WTC11 (cell line): Measurements from ENCODE around the gene STXBP5. TPM values are rescaled to one million over a fixed set of nuclear protein-coding genes. Genes with fewer than 3 reads are reported as not detected.

Experiments
- ATAC-seq: fragments of 200-7000 bp; cut with Tn5 transposase; 2 replicates; pipeline ENCODE4 v1.10.0; 2021; ENCODE audit warnings: mild to moderate bottlenecking, moderate library complexity
- CTCF ChIA-PET: fragments of 300-600 bp; sonication (Branson Sonifier 250); formaldehyde crosslinking; loops from one replicate; lab custom pipeline; 2021; ENCODE audit warnings: antibody characterized with exemption; lab: Charles Lee
- POLR2A ChIA-PET: fragments of 350-600 bp; sonication (Branson Sonifier 250); formaldehyde crosslinking; loops from one replicate; lab custom pipeline; 2021; ENCODE audit warnings: antibody characterized with exemption; lab: Charles Lee
- DNase-seq: peaks from one replicate; pipeline ENCODE4 v3.0.0; 2021; ENCODE audit warnings: low spot score
- H3K27ac Mint-ChIP-seq: 2 replicates; pipeline ENCODE4 v1.8.0; 2021; ENCODE audit warnings: mixed read lengths
- H3K27me3 Mint-ChIP-seq: 2 replicates; pipeline ENCODE4 v1.8.0; 2021; ENCODE audit warnings: low read depth, mild to moderate bottlenecking, moderate library complexity, mixed read lengths
- H3K36me3 Mint-ChIP-seq: 2 replicates; pipeline ENCODE4 v1.8.0; 2021; ENCODE audit warnings: mixed read lengths
- H3K4me1 Mint-ChIP-seq: 2 replicates; pipeline ENCODE4 v1.8.0; 2022; ENCODE audit warnings: mixed read lengths
- H3K4me3 Mint-ChIP-seq: 2 replicates; pipeline ENCODE4 v1.8.0; 2021; ENCODE audit warnings: mild to moderate bottlenecking, moderate library complexity, mixed read lengths
- H3K9me3 Mint-ChIP-seq: 2 replicates; pipeline ENCODE4 v1.8.0; 2021; ENCODE audit warnings: mixed read lengths
- NFATC4 ChIP-seq: fragments of 250-450 bp; sonication (Bioruptor Pico); IDR thresholded peaks from 2 replicates; pipeline ENCODE4 v1.9.0; 2021; ENCODE audit warnings: mild to moderate bottlenecking
- NFYB ChIP-seq: sonication (generic); formaldehyde crosslinking; conservative IDR thresholded peaks from 2 replicates; pipeline ENCODE4 v1.8.0; 2022; ENCODE audit warnings: low read depth, missing genetic modification reagents
- ZNF232 ChIP-seq: sonication (generic); formaldehyde crosslinking; IDR thresholded peaks from 2 replicates; pipeline ENCODE4 v1.8.0; 2022; ENCODE audit warnings: mild to moderate bottlenecking, missing genetic modification reagents
- ZNF396 ChIP-seq: fragments of 250-450 bp; sonication (Bioruptor Pico); IDR thresholded peaks from 2 replicates; pipeline ENCODE4 v1.8.0; 2021; ENCODE audit warnings: mild to moderate bottlenecking, moderate library complexity, borderline replicate concordance
- total RNA-seq: library from RNA; stranded (reverse); gene quantifications from 3 replicates; pipeline ENCODE4 v1.2.3, GENCODE V29; 2021
- TF ChIP-seq, protein P1 (sequence below): sonication (generic); formaldehyde crosslinking; IDR thresholded peaks from 2 replicates; pipeline ENCODE4 v1.8.1; 2022; ENCODE audit warnings: mild to moderate bottlenecking, missing genetic modification reagents, moderate library complexity, borderline replicate concordance
- TF ChIP-seq, protein P2 (sequence below): sonication (generic); formaldehyde crosslinking; IDR thresholded peaks from 2 replicates; pipeline ENCODE4 v1.8.0; 2022; ENCODE audit warnings: missing genetic modification reagents
- TF ChIP-seq, protein P3 (sequence below): sonication (generic); formaldehyde crosslinking; conservative IDR thresholded peaks from 2 replicates; pipeline ENCODE4 v1.8.1; 2022; ENCODE audit warnings: mild to moderate bottlenecking, missing genetic modification reagents
- TF ChIP-seq, protein P4 (sequence below): sonication (generic); formaldehyde crosslinking; IDR thresholded peaks from 2 replicates; pipeline ENCODE4 v1.8.0; 2023; ENCODE audit warnings: missing genetic modification reagents
- TF ChIP-seq, protein P5 (sequence below): sonication (generic); formaldehyde crosslinking; IDR thresholded peaks from 2 replicates; pipeline ENCODE4 v1.8.1; 2023; ENCODE audit warnings: mild to moderate bottlenecking, missing genetic modification reagents
- TF ChIP-seq, protein P6 (sequence below): sonication (generic); formaldehyde crosslinking; IDR thresholded peaks from 2 replicates; pipeline ENCODE4 v1.8.1; 2023; ENCODE audit warnings: mild to moderate bottlenecking, missing genetic modification reagents, borderline replicate concordance
- TF ChIP-seq, protein P7 (sequence below): fragments of 250-450 bp; sonication (Bioruptor Pico); IDR thresholded peaks from 2 replicates; pipeline ENCODE4 v1.9.0; 2021; ENCODE audit warnings: mild to moderate bottlenecking
- TF ChIP-seq, protein P8 (sequence below): fragments of 200-600 bp; IDR thresholded peaks from 2 replicates; pipeline ENCODE4 v1.8.0; 2022; ENCODE audit warnings: antibody characterized with exemption
- TF ChIP-seq, protein P9 (sequence below): sonication (generic); formaldehyde crosslinking; IDR thresholded peaks from 2 replicates; pipeline ENCODE4 v1.8.1; 2022; ENCODE audit warnings: low read depth, mild to moderate bottlenecking, moderate library complexity, missing genetic modification reagents, borderline replicate concordance

STXBP5 gene
- total RNA-seq, 1 experiment from 2014 or later = 13.2 TPM

DNA sequence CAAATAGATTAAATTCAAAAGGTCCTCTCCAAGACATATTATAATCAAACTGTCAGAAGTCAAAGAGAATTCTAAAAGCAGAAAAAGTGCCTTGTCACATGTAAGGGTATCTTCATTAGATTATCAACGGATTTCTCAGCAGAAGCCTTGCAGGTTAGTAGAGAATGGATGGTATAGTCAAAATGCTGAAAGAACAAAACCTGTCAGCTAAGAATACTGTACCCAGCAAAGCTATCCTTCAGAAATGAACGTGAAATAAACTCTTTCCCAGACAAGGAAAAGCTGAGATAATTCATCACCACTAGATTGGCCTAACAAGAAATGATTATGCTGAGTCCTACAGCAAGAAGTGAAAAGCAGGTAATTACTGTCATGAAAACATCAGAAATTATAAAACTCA lies 92.9 kb downstream of the STXBP5 start:
- Mint-ChIP-seq H3K4me1 (no peaks in the 10 kb centered on the region), H3K4me3 (no peak overlapping the region), H3K36me3 (peaks cover 62% of the 10 kb centered on the region), H3K9me3 (peaks cover 72% of the 10 kb centered on the region), H3K27me3 (no peaks in the 10 kb centered on the region), H3K27ac (no peak overlapping the region)
- POLR2A ChIA-PET = no interaction called here
- ATAC-seq = no peak
- CTCF ChIA-PET = no interaction called here
- no peak for DNase-seq
- no peak for TF ChIP-seq ZNF396 (CRISPR knock-in tag)
- TF ChIP-seq, protein P1, sequence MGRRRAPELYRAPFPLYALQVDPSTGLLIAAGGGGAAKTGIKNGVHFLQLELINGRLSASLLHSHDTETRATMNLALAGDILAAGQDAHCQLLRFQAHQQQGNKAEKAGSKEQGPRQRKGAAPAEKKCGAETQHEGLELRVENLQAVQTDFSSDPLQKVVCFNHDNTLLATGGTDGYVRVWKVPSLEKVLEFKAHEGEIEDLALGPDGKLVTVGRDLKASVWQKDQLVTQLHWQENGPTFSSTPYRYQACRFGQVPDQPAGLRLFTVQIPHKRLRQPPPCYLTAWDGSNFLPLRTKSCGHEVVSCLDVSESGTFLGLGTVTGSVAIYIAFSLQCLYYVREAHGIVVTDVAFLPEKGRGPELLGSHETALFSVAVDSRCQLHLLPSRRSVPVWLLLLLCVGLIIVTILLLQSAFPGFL (CRISPR knock-in tag) = no peak
- TF ChIP-seq, protein P2, sequence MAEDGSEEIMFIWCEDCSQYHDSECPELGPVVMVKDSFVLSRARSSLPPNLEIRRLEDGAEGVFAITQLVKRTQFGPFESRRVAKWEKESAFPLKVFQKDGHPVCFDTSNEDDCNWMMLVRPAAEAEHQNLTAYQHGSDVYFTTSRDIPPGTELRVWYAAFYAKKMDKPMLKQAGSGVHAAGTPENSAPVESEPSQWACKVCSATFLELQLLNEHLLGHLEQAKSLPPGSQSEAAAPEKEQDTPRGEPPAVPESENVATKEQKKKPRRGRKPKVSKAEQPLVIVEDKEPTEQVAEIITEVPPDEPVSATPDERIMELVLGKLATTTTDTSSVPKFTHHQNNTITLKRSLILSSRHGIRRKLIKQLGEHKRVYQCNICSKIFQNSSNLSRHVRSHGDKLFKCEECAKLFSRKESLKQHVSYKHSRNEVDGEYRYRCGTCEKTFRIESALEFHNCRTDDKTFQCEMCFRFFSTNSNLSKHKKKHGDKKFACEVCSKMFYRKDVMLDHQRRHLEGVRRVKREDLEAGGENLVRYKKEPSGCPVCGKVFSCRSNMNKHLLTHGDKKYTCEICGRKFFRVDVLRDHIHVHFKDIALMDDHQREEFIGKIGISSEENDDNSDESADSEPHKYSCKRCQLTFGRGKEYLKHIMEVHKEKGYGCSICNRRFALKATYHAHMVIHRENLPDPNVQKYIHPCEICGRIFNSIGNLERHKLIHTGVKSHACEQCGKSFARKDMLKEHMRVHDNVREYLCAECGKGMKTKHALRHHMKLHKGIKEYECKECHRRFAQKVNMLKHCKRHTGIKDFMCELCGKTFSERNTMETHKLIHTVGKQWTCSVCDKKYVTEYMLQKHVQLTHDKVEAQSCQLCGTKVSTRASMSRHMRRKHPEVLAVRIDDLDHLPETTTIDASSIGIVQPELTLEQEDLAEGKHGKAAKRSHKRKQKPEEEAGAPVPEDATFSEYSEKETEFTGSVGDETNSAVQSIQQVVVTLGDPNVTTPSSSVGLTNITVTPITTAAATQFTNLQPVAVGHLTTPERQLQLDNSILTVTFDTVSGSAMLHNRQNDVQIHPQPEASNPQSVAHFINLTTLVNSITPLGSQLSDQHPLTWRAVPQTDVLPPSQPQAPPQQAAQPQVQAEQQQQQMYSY = no peak

DNA sequence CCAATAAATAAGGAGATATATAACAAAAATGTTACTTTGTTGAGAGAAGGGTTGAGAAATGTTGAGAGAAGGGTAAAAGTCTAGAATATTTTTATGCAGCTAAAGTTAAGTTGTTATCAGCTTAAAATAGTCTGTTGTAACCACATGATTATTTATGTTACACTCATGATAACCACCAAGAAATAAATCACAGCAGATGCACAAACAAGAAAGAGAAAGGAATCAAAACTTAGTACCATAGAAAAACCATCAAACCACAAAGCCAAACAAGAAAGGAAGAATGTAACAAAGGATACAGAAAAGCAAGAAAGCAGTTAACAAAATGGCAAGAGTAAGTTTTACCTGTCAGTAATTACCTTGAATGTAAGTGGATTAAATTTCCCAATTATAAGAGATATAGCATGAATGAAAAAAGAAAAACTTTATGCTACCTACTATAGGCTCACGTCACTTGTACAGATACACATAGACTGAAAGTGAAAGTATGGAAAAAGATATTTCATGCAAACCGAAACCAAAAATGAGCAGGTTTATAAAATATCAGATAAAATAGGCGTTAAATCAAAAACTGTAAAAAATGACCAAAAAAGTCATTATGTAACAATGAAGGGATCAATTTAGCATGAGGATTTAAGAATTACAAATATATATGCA lies 93.6 kb downstream of the STXBP5 start:
- ChIA-PET POLR2A (no interaction called here), CTCF (no interaction called here)
- no peak for DNase-seq
- Mint-ChIP-seq H3K27me3 (no peaks in the 10 kb centered on the region), H3K9me3 (peaks cover 76% of the 10 kb centered on the region), H3K36me3 (peaks cover 68% of the 10 kb centered on the region), H3K27ac (no peak overlapping the region), H3K4me3 (no peak overlapping the region), H3K4me1 (no peaks in the 10 kb centered on the region)
- no peak for ATAC-seq
- TF ChIP-seq NFYB (CRISPR knock-in tag) (no peak), NFATC4 (CRISPR knock-in tag) (no peak), ZNF232 (CRISPR knock-in tag) (no peak)
- TF ChIP-seq, protein P3, sequence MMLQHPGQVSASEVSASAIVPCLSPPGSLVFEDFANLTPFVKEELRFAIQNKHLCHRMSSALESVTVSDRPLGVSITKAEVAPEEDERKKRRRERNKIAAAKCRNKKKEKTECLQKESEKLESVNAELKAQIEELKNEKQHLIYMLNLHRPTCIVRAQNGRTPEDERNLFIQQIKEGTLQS = no peak
- TF ChIP-seq, protein P4, sequence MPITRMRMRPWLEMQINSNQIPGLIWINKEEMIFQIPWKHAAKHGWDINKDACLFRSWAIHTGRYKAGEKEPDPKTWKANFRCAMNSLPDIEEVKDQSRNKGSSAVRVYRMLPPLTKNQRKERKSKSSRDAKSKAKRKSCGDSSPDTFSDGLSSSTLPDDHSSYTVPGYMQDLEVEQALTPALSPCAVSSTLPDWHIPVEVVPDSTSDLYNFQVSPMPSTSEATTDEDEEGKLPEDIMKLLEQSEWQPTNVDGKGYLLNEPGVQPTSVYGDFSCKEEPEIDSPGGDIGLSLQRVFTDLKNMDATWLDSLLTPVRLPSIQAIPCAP = no peak
- TF ChIP-seq, protein P5, sequence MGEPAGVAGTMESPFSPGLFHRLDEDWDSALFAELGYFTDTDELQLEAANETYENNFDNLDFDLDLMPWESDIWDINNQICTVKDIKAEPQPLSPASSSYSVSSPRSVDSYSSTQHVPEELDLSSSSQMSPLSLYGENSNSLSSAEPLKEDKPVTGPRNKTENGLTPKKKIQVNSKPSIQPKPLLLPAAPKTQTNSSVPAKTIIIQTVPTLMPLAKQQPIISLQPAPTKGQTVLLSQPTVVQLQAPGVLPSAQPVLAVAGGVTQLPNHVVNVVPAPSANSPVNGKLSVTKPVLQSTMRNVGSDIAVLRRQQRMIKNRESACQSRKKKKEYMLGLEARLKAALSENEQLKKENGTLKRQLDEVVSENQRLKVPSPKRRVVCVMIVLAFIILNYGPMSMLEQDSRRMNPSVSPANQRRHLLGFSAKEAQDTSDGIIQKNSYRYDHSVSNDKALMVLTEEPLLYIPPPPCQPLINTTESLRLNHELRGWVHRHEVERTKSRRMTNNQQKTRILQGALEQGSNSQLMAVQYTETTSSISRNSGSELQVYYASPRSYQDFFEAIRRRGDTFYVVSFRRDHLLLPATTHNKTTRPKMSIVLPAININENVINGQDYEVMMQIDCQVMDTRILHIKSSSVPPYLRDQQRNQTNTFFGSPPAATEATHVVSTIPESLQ = no peak
- TF ChIP-seq, protein P6, sequence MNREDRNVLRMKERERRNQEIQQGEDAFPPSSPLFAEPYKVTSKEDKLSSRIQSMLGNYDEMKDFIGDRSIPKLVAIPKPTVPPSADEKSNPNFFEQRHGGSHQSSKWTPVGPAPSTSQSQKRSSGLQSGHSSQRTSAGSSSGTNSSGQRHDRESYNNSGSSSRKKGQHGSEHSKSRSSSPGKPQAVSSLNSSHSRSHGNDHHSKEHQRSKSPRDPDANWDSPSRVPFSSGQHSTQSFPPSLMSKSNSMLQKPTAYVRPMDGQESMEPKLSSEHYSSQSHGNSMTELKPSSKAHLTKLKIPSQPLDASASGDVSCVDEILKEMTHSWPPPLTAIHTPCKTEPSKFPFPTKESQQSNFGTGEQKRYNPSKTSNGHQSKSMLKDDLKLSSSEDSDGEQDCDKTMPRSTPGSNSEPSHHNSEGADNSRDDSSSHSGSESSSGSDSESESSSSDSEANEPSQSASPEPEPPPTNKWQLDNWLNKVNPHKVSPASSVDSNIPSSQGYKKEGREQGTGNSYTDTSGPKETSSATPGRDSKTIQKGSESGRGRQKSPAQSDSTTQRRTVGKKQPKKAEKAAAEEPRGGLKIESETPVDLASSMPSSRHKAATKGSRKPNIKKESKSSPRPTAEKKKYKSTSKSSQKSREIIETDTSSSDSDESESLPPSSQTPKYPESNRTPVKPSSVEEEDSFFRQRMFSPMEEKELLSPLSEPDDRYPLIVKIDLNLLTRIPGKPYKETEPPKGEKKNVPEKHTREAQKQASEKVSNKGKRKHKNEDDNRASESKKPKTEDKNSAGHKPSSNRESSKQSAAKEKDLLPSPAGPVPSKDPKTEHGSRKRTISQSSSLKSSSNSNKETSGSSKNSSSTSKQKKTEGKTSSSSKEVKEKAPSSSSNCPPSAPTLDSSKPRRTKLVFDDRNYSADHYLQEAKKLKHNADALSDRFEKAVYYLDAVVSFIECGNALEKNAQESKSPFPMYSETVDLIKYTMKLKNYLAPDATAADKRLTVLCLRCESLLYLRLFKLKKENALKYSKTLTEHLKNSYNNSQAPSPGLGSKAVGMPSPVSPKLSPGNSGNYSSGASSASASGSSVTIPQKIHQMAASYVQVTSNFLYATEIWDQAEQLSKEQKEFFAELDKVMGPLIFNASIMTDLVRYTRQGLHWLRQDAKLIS = no peak
- TF ChIP-seq, protein P7, sequence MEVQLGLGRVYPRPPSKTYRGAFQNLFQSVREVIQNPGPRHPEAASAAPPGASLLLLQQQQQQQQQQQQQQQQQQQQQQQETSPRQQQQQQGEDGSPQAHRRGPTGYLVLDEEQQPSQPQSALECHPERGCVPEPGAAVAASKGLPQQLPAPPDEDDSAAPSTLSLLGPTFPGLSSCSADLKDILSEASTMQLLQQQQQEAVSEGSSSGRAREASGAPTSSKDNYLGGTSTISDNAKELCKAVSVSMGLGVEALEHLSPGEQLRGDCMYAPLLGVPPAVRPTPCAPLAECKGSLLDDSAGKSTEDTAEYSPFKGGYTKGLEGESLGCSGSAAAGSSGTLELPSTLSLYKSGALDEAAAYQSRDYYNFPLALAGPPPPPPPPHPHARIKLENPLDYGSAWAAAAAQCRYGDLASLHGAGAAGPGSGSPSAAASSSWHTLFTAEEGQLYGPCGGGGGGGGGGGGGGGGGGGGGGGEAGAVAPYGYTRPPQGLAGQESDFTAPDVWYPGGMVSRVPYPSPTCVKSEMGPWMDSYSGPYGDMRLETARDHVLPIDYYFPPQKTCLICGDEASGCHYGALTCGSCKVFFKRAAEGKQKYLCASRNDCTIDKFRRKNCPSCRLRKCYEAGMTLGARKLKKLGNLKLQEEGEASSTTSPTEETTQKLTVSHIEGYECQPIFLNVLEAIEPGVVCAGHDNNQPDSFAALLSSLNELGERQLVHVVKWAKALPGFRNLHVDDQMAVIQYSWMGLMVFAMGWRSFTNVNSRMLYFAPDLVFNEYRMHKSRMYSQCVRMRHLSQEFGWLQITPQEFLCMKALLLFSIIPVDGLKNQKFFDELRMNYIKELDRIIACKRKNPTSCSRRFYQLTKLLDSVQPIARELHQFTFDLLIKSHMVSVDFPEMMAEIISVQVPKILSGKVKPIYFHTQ (CRISPR knock-in tag) = no peak
- TF ChIP-seq, protein P8, sequence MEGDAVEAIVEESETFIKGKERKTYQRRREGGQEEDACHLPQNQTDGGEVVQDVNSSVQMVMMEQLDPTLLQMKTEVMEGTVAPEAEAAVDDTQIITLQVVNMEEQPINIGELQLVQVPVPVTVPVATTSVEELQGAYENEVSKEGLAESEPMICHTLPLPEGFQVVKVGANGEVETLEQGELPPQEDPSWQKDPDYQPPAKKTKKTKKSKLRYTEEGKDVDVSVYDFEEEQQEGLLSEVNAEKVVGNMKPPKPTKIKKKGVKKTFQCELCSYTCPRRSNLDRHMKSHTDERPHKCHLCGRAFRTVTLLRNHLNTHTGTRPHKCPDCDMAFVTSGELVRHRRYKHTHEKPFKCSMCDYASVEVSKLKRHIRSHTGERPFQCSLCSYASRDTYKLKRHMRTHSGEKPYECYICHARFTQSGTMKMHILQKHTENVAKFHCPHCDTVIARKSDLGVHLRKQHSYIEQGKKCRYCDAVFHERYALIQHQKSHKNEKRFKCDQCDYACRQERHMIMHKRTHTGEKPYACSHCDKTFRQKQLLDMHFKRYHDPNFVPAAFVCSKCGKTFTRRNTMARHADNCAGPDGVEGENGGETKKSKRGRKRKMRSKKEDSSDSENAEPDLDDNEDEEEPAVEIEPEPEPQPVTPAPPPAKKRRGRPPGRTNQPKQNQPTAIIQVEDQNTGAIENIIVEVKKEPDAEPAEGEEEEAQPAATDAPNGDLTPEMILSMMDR = no peak
- TF ChIP-seq, protein P9, sequence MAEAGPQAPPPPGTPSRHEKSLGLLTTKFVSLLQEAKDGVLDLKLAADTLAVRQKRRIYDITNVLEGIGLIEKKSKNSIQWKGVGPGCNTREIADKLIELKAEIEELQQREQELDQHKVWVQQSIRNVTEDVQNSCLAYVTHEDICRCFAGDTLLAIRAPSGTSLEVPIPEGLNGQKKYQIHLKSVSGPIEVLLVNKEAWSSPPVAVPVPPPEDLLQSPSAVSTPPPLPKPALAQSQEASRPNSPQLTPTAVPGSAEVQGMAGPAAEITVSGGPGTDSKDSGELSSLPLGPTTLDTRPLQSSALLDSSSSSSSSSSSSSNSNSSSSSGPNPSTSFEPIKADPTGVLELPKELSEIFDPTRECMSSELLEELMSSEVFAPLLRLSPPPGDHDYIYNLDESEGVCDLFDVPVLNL (CRISPR knock-in tag) = no peak
